Measurements from ENCODE around the gene UBE2J2.

The UBE2J2 gene

GRCh38 chr1:1278620-1279019 lies 5.0 kb upstream of the UBE2J2 start:
- no peak for ATAC-seq
- TF ChIP-seq, protein P1, sequence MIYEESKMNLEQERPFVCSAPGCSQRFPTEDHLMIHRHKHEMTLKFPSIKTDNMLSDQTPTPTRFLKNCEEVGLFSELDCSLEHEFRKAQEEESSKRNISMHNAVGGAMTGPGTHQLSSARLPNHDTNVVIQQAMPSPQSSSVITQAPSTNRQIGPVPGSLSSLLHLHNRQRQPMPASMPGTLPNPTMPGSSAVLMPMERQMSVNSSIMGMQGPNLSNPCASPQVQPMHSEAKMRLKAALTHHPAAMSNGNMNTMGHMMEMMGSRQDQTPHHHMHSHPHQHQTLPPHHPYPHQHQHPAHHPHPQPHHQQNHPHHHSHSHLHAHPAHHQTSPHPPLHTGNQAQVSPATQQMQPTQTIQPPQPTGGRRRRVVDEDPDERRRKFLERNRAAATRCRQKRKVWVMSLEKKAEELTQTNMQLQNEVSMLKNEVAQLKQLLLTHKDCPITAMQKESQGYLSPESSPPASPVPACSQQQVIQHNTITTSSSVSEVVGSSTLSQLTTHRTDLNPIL (CRISPR knock-in tag; IDR thresholded peaks at IDR 0.05; ENCODE audit: low read depth) = no peak
- TF ChIP-seq ISL1 (CRISPR knock-in tag; IDR thresholded peaks at IDR 0.05) = no peak
- TF ChIP-seq BACH2 (CRISPR knock-in tag; IDR thresholded peaks at IDR 0.05; ENCODE audit: borderline replicate concordance) = no peak
- no peak for TF ChIP-seq ZNF565 (CRISPR knock-in tag; conservative IDR thresholded peaks at IDR 0.05; ENCODE audit: low read depth)
- TF ChIP-seq PPARA (CRISPR knock-in tag; IDR thresholded peaks at IDR 0.05; ENCODE audit: borderline replicate concordance) = no peak
- TF ChIP-seq RARB (CRISPR knock-in tag; IDR thresholded peaks at IDR 0.05) = no peak
- no peak for TF ChIP-seq TOX (CRISPR knock-in tag; IDR thresholded peaks at IDR 0.05; ENCODE audit: borderline replicate concordance)
- no peak for TF ChIP-seq OSR1 (CRISPR knock-in tag; IDR thresholded peaks at IDR 0.05)
- no peak for TF ChIP-seq SNAI2 (CRISPR knock-in tag; IDR thresholded peaks at IDR 0.05)
- no peak for TF ChIP-seq ESRRG (CRISPR knock-in tag; IDR thresholded peaks at IDR 0.05)
- no peak for TF ChIP-seq TCF4 (CRISPR knock-in tag; IDR thresholded peaks at IDR 0.05; ENCODE audit: borderline replicate concordance)
- TF ChIP-seq, protein P2, sequence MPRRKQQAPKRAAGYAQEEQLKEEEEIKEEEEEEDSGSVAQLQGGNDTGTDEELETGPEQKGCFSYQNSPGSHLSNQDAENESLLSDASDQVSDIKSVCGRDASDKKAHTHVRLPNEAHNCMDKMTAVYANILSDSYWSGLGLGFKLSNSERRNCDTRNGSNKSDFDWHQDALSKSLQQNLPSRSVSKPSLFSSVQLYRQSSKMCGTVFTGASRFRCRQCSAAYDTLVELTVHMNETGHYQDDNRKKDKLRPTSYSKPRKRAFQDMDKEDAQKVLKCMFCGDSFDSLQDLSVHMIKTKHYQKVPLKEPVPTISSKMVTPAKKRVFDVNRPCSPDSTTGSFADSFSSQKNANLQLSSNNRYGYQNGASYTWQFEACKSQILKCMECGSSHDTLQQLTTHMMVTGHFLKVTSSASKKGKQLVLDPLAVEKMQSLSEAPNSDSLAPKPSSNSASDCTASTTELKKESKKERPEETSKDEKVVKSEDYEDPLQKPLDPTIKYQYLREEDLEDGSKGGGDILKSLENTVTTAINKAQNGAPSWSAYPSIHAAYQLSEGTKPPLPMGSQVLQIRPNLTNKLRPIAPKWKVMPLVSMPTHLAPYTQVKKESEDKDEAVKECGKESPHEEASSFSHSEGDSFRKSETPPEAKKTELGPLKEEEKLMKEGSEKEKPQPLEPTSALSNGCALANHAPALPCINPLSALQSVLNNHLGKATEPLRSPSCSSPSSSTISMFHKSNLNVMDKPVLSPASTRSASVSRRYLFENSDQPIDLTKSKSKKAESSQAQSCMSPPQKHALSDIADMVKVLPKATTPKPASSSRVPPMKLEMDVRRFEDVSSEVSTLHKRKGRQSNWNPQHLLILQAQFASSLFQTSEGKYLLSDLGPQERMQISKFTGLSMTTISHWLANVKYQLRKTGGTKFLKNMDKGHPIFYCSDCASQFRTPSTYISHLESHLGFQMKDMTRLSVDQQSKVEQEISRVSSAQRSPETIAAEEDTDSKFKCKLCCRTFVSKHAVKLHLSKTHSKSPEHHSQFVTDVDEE (CRISPR knock-in tag; IDR thresholded peaks at IDR 0.05) = no peak
- no peak for TF ChIP-seq ZFP30 (CRISPR knock-in tag; IDR thresholded peaks at IDR 0.05)
- TF ChIP-seq ZNF70 (CRISPR knock-in tag; IDR thresholded peaks at IDR 0.05) = no peak
- no peak for TF ChIP-seq ZFP3 (CRISPR knock-in tag; IDR thresholded peaks at IDR 0.05)
- no peak for TF ChIP-seq PATZ1 (CRISPR knock-in tag; IDR thresholded peaks at IDR 0.05; ENCODE audit: borderline replicate concordance)
- no peak for TF ChIP-seq ZNF8 (CRISPR knock-in tag; IDR thresholded peaks at IDR 0.05)
- TF ChIP-seq, protein P3, sequence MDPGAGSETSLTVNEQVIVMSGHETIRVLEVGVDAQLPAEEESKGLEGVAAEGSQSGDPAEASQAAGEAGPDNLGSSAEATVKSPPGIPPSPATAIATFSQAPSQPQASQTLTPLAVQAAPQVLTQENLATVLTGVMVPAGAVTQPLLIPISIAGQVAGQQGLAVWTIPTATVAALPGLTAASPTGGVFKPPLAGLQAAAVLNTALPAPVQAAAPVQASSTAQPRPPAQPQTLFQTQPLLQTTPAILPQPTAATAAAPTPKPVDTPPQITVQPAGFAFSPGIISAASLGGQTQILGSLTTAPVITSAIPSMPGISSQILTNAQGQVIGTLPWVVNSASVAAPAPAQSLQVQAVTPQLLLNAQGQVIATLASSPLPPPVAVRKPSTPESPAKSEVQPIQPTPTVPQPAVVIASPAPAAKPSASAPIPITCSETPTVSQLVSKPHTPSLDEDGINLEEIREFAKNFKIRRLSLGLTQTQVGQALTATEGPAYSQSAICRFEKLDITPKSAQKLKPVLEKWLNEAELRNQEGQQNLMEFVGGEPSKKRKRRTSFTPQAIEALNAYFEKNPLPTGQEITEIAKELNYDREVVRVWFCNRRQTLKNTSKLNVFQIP (CRISPR knock-in tag; IDR thresholded peaks at IDR 0.05; ENCODE audit: borderline replicate concordance, low read depth) = no peak
- no peak for TF ChIP-seq ARNTL (CRISPR knock-in tag; IDR thresholded peaks at IDR 0.05; ENCODE audit: borderline replicate concordance, low read depth)

DNA sequence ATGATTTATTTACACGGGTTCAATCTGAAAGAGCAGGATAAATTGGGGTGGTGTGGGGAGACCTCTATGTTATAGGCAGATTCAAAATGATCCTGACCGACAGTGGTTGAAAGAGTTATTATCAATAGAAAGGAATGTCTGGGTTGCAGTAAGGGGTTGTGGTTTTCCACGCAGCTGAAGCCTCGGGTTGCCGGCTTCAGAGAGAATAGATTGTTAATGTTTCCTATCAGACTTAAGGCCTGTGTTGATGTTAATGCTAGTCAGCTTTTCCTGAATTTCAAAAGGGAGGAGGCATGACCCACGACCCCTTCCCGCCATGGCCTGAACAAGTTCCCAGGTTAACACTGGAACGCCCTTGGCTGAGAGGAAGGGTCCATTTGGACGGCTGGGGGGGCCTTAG lies 2.2 kb upstream of the UBE2J2 start:
- ATAC-seq = no peak
- TF ChIP-seq CSDC2 (CRISPR knock-in tag; IDR thresholded peaks at IDR 0.05) = no peak
- no peak for TF ChIP-seq TCF4 (CRISPR knock-in tag; IDR thresholded peaks at IDR 0.05; ENCODE audit: borderline replicate concordance)
- TF ChIP-seq TOX (CRISPR knock-in tag; IDR thresholded peaks at IDR 0.05; ENCODE audit: borderline replicate concordance) = no peak
- TF ChIP-seq ZNF8 (CRISPR knock-in tag; IDR thresholded peaks at IDR 0.05) = no peak
- no peak for TF ChIP-seq ISL1 (CRISPR knock-in tag; IDR thresholded peaks at IDR 0.05)
- no peak for TF ChIP-seq RARB (CRISPR knock-in tag; IDR thresholded peaks at IDR 0.05)
- TF ChIP-seq PPARA (CRISPR knock-in tag; IDR thresholded peaks at IDR 0.05; ENCODE audit: borderline replicate concordance) = no peak
- TF ChIP-seq, protein P1 (CRISPR knock-in tag; IDR thresholded peaks at IDR 0.05; ENCODE audit: low read depth) = no peak
- TF ChIP-seq, protein P3 (CRISPR knock-in tag; IDR thresholded peaks at IDR 0.05; ENCODE audit: borderline replicate concordance, low read depth) = no peak

Measured in SK-N-SH treated with all-trans-retinoic acid at 6 μM for 48 hours (cell line).